GM18873 (cell line): Measurements from ENCODE around the gene SYT9.
"Not testable (repeated sequence)": the region's sequence is repeated elsewhere in the genome, so short reads cannot be mapped to it uniquely, and the experiment has no call there.

Experiments used
- ATAC-seq: cut with Tn5 transposase; IDR thresholded peaks from one replicate; pipeline ENCODE4 v1.9.1; 2021; ENCODE audit warnings: mild to moderate bottlenecking, moderate library complexity, moderate number of reproducible peaks; ENCODE audit not compliant: unreplicated experiment, low FRiP score

Gene SYT9

GRCh38 chr11:7332451-7332850 lies 80.7 kb downstream of the SYT9 start:
- ATAC-seq: no peak

- no peak for ATAC-seq
Measured at GRCh38 chr11:7332962-7333361, 81.3 kb downstream of the SYT9 start.

- not testable (repeated sequence) for ATAC-seq
Measured at GRCh38 chr11:7335442-7335841, 83.7 kb downstream of the SYT9 start.

GRCh38 chr11:7341551-7341950 lies 89.8 kb downstream of the SYT9 start:
- no peak for ATAC-seq

GRCh38 chr11:7347611-7348431 lies 96.1 kb downstream of the SYT9 start:
- no peak for ATAC-seq

- no peak for ATAC-seq
Measured at GRCh38 chr11:7348432-7349304, 97.0 kb downstream of the SYT9 start.

GRCh38 chr11:7351228-7351627 lies 99.5 kb downstream of the SYT9 start:
- no peak for ATAC-seq

- no peak for ATAC-seq
Measured at GRCh38 chr11:7353100-7353499, 101.4 kb downstream of the SYT9 start.

- ATAC-seq: no peak
Measured at GRCh38 chr11:7364660-7365059, 113.0 kb downstream of the SYT9 start.

GRCh38 chr11:7367803-7368202 lies 116.1 kb downstream of the SYT9 start:
- no peak for ATAC-seq

GRCh38 chr11:7376386-7376785 lies 124.7 kb downstream of the SYT9 start:
- ATAC-seq: no peak

GRCh38 chr11:7381937-7382336 lies 130.2 kb downstream of the SYT9 start:
- ATAC-seq: no peak

GRCh38 chr11:7383406-7383805 lies 131.7 kb downstream of the SYT9 start:
- ATAC-seq: no peak

- ATAC-seq: no peak
Measured at GRCh38 chr11:7384691-7385090, 133.0 kb downstream of the SYT9 start.

- no peak for ATAC-seq
Measured at GRCh38 chr11:7385532-7385931, 133.8 kb downstream of the SYT9 start.

GRCh38 chr11:7413961-7414915 lies 162.5 kb downstream of the SYT9 start:
- ATAC-seq: no peak

- ATAC-seq: no peak
Measured at GRCh38 chr11:7414973-7415817, 163.5 kb downstream of the SYT9 start.

GRCh38 chr11:7416080-7416479 lies 164.4 kb downstream of the SYT9 start:
- ATAC-seq: no peak

- no peak for ATAC-seq
Measured at GRCh38 chr11:7417328-7417727, 165.6 kb downstream of the SYT9 start.

GRCh38 chr11:7418061-7418460 lies 166.4 kb downstream of the SYT9 start:
- no peak for ATAC-seq
